D341Med (cell line): ENCODE data around the gene TLE4.
"Not testable (repeated sequence)": the region's sequence is repeated elsewhere in the genome, so short reads cannot be mapped to it uniquely, and the experiment has no call there.

Experiments used
- DNase-seq: peaks from one replicate; pipeline ENCODE4 v3.0.0; 2012; ENCODE audit warnings: low spot score

TLE4 gene

GRCh38 chr9:79736051-79736450 lies 164.3 kb downstream of the TLE4 start:
- DNase-seq: no peak

- DNase-seq: no peak
Observed at GRCh38 chr9:79741381-79741780, 169.6 kb downstream of the TLE4 start.

- no peak for DNase-seq
Observed at GRCh38 chr9:79742110-79742721, 170.5 kb downstream of the TLE4 start.

- DNase-seq: no peak
Observed at GRCh38 chr9:79744521-79744920, 172.8 kb downstream of the TLE4 start.

GRCh38 chr9:79745752-79746336 lies 174.1 kb downstream of the TLE4 start:
- DNase-seq: no peak

GRCh38 chr9:79751895-79752466 lies 180.2 kb downstream of the TLE4 start:
- DNase-seq: not testable (repeated sequence)

GRCh38 chr9:79756414-79756813 lies 184.6 kb downstream of the TLE4 start:
- no peak for DNase-seq

GRCh38 chr9:79757074-79757473 lies 185.3 kb downstream of the TLE4 start:
- DNase-seq: no peak

GRCh38 chr9:79757881-79758669 lies 186.3 kb downstream of the TLE4 start:
- no peak for DNase-seq

- no peak for DNase-seq
Observed at GRCh38 chr9:79759460-79759859, 187.7 kb downstream of the TLE4 start.

- no peak for DNase-seq
Observed at GRCh38 chr9:79762070-79762469, 190.3 kb downstream of the TLE4 start.

- no peak for DNase-seq
Observed at GRCh38 chr9:79763671-79764285, 192.0 kb downstream of the TLE4 start.

- DNase-seq: no peak
Observed at GRCh38 chr9:79764374-79764773, 192.6 kb downstream of the TLE4 start.

- DNase-seq: no peak
Observed at GRCh38 chr9:79765466-79765865, 193.7 kb downstream of the TLE4 start.

- no peak for DNase-seq
Observed at GRCh38 chr9:79766091-79766490, 194.3 kb downstream of the TLE4 start.

GRCh38 chr9:79768194-79768593 lies 196.4 kb downstream of the TLE4 start:
- DNase-seq: no peak

- no peak for DNase-seq
Observed at GRCh38 chr9:79769476-79770275, 197.9 kb downstream of the TLE4 start.

- no peak for DNase-seq
Observed at GRCh38 chr9:79774356-79774755, 202.6 kb downstream of the TLE4 start.
